Heart left ventricle (tissue), 16 donors: ENCODE results near the gene TRIP12. TPM values are rescaled to one million over a fixed set of nuclear protein-coding genes. Genes with fewer than 3 reads are reported as not detected.
"Not testable (repeated sequence)": the region's sequence is repeated elsewhere in the genome, so short reads cannot be mapped to it uniquely, and the experiment has no call there.

ENCODE experiments used
- ATAC-seq, 4 donors: fragments of 200-7000 bp; cut with Tn5 transposase; one replicate each; pipeline ENCODE4 v1.9.1; 2020 to 2022; ENCODE audit warnings: moderate library complexity in 4 of 4, mild to moderate bottlenecking in 3 of 4, moderate number of reproducible peaks in 1 of 4
- DNase-seq, 5 donors: peaks; one replicate each; pipeline ENCODE4 v3.0.0-alpha.2; 2020
- H3K27ac ChIP-seq, 12 donors: fragments of 200-600 bp; sonication (generic) in 4 of 12; one replicate each; pipeline versions ENCODE4 v1.5.0 to v1.8.0; 2016 to 2022; ENCODE audit warnings: mild to moderate bottlenecking in 2 of 12
- H3K27me3 ChIP-seq, 9 donors: fragments of 200-600 bp; sonication (generic) in 2 of 9; one replicate each; pipeline versions ENCODE4 v1.5.1 to v1.8.0; 2016 to 2022; ENCODE audit warnings: mild to moderate bottlenecking in 3 of 9
- H3K36me3 ChIP-seq, 9 donors: fragments of 200-600 bp; sonication (generic) in 2 of 9; one replicate each; pipeline versions ENCODE4 v1.5.0 to v1.8.0; 2018 to 2022; ENCODE audit warnings: mild to moderate bottlenecking in 2 of 9
- H3K4me1 ChIP-seq, 12 donors: fragments of 200-600 bp; sonication (generic) in 4 of 12; one replicate each; pipeline versions ENCODE4 v1.5.0 to v1.8.0; 2016 to 2022; ENCODE audit warnings: mild to moderate bottlenecking in 3 of 12
- H3K4me3 ChIP-seq, 12 donors: fragments of 200-600 bp; sonication (generic) in 4 of 12; one replicate each; pipeline versions ENCODE4 v1.5.0 to v1.8.0; 2017 to 2022; ENCODE audit warnings: mild to moderate bottlenecking in 9 of 12, moderate library complexity in 4 of 12
- H3K9me3 ChIP-seq, 12 donors: fragments of 200-600 bp; sonication (generic) in 4 of 12; one replicate each; pipeline versions ENCODE4 v1.5.0 to v1.8.0; 2016 to 2022; ENCODE audit warnings: mild to moderate bottlenecking in 1 of 12
- POLR2A ChIP-seq, 2 donors: fragments of 450-650 bp; IDR thresholded peaks; one replicate each; pipeline ENCODE4 v1.6.1; 2017; ENCODE audit warnings: antibody characterized with exemption in 2 of 2, mild to moderate bottlenecking in 2 of 2, moderate library complexity in 2 of 2
- WGBS, 4 donors: extraction: QIAGEN DNeasy Blood & Tissue Kit in 2 of 4; methylation state at CpG; one replicate each; pipeline versions ENCODE4 v1.1.5 to v1.1.7; 2013 to 2018; 5-methylcytosine and 5-hydroxymethylcytosine counted together
- intact Hi-C, 10 donors: fragments of 100-400 bp; cut with DNase I; formaldehyde crosslinking; loops; one replicate each; pipeline versions ENCODE4 v1.11.1 to v1.14.2; 2022
- polyA plus RNA-seq, 2 donors: library from polyadenylated mRNA; stranded (reverse); fragments of 200-250 nt; gene quantifications; one replicate each; pipeline ENCODE4 v1.2.3, GENCODE V29; 2013
- total RNA-seq, 9 donors: library from RNA; depleted of rRNA in 2 of 9; stranded (reverse); fragments of >200 nt in 2 of 9; fragmentation: NEBNext Ultra II Directional in 3 of 9; extraction: Animal tissue kit (Norgen Biotek cat#: 25700) in 3 of 9; gene quantifications; one replicate each; pipeline versions ENCODE4 v1.1.0 to v1.2.4, GENCODE V29; 2016 to 2023
- TF ChIP-seq, protein P1 (sequence below), 12 donors: fragments of 200-600 bp; sonication (generic) in 4 of 12; IDR thresholded peaks; one replicate each; pipeline versions ENCODE4 v1.5.0 to v1.8.0; 2018 to 2022; ENCODE audit warnings: antibody characterized with exemption in 12 of 12, mild to moderate bottlenecking in 5 of 12
- donor health status: ischemic (EF 13 %, LVEDD 7.1; RV severe dilation, severe dysfunction).
- donor health status: healthy with polysubstance abuse.
- donor health status: DM: no; HTN: yes; CAD: no.
- donor health status: DM: no; HTN: no; CAD: no.
- donor health status: ischemic (EF 25% LVEDD 6.9; RV normal size, moderate dysfunction).
- donor health status: ischemic (EF 25% LVEDD 5.7; RV mildly dilated, moderate dysfunction).
- donor health status: healthy.
- donor health status: DM: yes; HTN: yes; CAD: no.
- donor health status: ischemic (EF 35%, LVEDD 5.7; RV mildly dilated, moderate dysfunction).
- donor health status: nonischemic (EF 11% LVEDD 7.7; RV severe dilation, severe dysfunction).
- donor health status: DM: yes; HTN: yes; CAD: no.
- donor health status: PGD.
- donor health status: ischemic (EF 29% LVEDD 5.4; RV normal size, mild dysfunction).
- donor health status: nonischemic (EF 23%, LVEDD 6.1; RV moderate dilation, normal function).

Gene TRIP12
- total and polyA plus RNA-seq, 11 donors = 16.1 to 245 (median 193) TPM

DNA sequence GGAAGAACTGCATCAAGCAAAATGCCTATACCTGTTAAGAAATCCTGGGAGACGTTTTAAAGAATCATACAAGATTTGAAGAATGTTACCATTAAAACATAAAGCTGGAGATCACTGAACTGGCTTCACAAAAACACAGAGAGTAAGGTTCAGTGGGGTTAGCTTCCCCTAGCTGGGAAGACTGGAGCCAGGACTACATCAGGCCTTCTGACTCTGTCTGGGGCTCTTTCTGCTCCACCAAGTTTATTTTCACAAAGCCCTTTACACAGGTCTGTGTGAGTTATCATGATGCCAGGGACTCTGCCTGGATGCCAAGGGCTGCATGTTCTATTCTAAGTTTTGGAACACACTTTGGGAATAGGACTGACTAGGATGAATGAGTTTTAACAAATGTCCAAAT, 160.1 kb downstream of the TRIP12 start:
- H3K27ac ChIP-seq = no peak overlapping the region
- DNase-seq (no peak), ATAC-seq (peak in 1 of 4 donors; percentile 27)
- H3K9me3 ChIP-seq = peaks cover 0 to 3% (median 0%) of the 10 kb centered on the region in 12 donors
- TF ChIP-seq POLR2A (IDR thresholded peaks at IDR 0.05) = no peak
- TF ChIP-seq, protein P1, sequence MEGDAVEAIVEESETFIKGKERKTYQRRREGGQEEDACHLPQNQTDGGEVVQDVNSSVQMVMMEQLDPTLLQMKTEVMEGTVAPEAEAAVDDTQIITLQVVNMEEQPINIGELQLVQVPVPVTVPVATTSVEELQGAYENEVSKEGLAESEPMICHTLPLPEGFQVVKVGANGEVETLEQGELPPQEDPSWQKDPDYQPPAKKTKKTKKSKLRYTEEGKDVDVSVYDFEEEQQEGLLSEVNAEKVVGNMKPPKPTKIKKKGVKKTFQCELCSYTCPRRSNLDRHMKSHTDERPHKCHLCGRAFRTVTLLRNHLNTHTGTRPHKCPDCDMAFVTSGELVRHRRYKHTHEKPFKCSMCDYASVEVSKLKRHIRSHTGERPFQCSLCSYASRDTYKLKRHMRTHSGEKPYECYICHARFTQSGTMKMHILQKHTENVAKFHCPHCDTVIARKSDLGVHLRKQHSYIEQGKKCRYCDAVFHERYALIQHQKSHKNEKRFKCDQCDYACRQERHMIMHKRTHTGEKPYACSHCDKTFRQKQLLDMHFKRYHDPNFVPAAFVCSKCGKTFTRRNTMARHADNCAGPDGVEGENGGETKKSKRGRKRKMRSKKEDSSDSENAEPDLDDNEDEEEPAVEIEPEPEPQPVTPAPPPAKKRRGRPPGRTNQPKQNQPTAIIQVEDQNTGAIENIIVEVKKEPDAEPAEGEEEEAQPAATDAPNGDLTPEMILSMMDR (IDR thresholded peaks at IDR 0.05) = no peak
- H3K36me3 ChIP-seq = peaks cover 0 to 38% (median 33%) of the 10 kb centered on the region in 9 donors
- intact Hi-C loops = no loop called here
- no peaks in the 10 kb centered on the region for H3K4me1 ChIP-seq
- 63 to 83% (median 67%) methylated on average over 1 of the region's 1 CpG for WGBS, 4 donors
- H3K27me3 ChIP-seq = no peaks in the 10 kb centered on the region
- no peak overlapping the region for H3K4me3 ChIP-seq

DNA sequence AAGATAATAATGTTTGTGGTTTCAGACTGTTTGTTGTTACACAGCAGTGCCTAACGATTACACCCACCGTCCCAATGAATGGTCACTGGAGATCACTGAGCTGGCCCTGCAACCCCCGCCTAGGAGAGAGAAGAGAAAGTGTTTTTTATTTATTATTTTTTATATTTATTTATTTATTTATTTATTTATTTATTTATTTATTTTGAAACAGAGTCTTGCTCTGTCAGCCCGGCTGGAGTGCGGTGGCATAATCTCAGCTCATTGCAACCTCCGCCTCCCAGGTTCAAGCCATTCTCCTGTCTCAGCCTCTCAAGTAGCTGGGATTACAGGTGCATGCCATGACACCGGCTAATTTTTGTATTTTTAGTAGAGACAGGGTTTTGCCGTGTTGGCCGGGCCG, 164.3 kb downstream of the TRIP12 start:
- WGBS, 4 donors = 98 to 99% (median 98%) methylated on average over 10 of the region's 10 CpGs

DNA sequence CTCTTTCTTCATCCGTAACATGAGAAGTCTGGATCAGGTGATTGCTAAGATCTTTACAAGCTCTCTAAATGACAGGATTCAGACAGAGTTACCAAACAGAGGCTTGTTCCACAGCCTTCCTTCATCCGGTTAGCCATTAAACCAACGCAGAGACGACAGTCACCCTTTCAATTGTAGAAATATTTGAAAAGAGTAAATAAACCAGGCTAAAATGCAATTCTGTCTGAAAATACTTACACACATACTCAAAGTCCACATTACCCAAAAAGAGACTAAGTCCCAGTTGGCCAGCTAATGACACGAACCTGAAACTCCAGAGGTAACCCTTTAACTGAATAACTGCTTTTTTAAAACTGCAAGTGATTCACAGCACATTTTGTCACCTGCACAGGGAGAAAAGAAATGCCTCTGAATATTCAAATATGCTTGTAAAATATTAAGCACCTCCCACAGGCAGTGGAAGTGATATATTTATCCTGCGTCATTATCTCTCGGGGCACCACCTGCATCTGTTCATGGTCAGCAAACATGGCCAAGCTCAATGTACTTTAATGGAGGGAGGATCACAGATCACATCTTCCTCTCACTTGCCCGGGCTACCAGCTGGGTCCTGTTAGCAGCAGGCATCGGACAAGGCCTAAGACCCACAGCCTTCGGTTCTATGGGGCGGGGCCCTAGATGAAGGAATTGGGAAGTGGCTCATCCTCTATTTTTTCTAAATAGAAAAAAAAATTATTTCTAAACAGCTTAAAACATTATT, 168.7 kb downstream of the TRIP12 start:
- H3K4me3 ChIP-seq = no peak overlapping the region
- H3K9me3 ChIP-seq = no peaks in the 10 kb centered on the region
- 85 to 89% (median 86%) methylated on average over 11 of the region's 11 CpGs for WGBS, 4 donors
- H3K4me1 ChIP-seq = no peaks in the 10 kb centered on the region
- intact Hi-C loops = no loop called here
- H3K36me3 ChIP-seq = no peaks in the 10 kb centered on the region
- no peak for TF ChIP-seq POLR2A (IDR thresholded peaks at IDR 0.05)
- TF ChIP-seq, protein P1 (IDR thresholded peaks at IDR 0.05) = no peak
- H3K27ac ChIP-seq = no peak overlapping the region
- DNase-seq (no peak), ATAC-seq (no peak)
- no peaks in the 10 kb centered on the region for H3K27me3 ChIP-seq

More for the DNA sequence above, 164.3 kb downstream of the TRIP12 start:
- H3K4me3 ChIP-seq, H3K36me3 ChIP-seq, H3K27ac ChIP-seq, H3K9me3 ChIP-seq, H3K27me3 ChIP-seq, ATAC-seq, intact Hi-C loops, H3K4me1 ChIP-seq, DNase-seq: not testable (repeated sequence)

DNA sequence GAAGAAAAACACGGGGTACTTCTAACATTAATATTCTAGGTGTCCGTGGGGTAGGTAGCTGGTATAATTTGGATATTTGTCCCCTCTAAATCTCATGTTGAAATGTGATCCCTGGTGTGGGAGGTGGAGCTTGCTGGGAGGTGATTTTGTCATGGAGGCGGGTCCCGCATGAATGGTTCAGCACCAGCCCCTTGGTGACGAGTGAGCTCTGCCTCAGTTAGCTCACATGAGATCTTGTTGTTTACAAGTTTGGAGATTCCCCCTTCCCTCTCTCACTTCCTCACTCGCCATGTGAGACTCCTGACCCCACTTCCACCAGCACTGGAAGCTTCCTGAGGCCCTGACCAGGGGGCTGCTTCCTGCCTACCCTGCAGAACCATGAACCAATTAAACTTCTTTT, 172.0 kb downstream of the TRIP12 start:
- WGBS, 4 donors = 82 to 85% (median 84%) methylated on average over 6 of the region's 6 CpGs

More for the DNA sequence above, 172.0 kb downstream of the TRIP12 start:
- no peak overlapping the region for H3K27ac ChIP-seq
- no peaks in the 10 kb centered on the region for H3K4me1 ChIP-seq
- H3K9me3 ChIP-seq = peaks cover 0 to under 1% (median 0%) of the 10 kb centered on the region in 12 donors
- H3K4me3 ChIP-seq = no peak overlapping the region
- H3K36me3 ChIP-seq = no peaks in the 10 kb centered on the region
- TF ChIP-seq, protein P1 (IDR thresholded peaks at IDR 0.05) = no peak
- no peak for TF ChIP-seq POLR2A (IDR thresholded peaks at IDR 0.05)
- peaks cover 0 to 3% (median 0%) of the 10 kb centered on the region in 9 donors for H3K27me3 ChIP-seq
- ATAC-seq (no peak), DNase-seq (no peak)
- intact Hi-C loops = no loop called here
